ENCODE results near the gene RFXAP. TPM values are rescaled to one million over a fixed set of nuclear protein-coding genes. Genes with fewer than 3 reads are reported as not detected.

RFXAP gene
- total RNA-seq, 1 experiment from 2014 or later, result 11.5 TPM

DNA sequence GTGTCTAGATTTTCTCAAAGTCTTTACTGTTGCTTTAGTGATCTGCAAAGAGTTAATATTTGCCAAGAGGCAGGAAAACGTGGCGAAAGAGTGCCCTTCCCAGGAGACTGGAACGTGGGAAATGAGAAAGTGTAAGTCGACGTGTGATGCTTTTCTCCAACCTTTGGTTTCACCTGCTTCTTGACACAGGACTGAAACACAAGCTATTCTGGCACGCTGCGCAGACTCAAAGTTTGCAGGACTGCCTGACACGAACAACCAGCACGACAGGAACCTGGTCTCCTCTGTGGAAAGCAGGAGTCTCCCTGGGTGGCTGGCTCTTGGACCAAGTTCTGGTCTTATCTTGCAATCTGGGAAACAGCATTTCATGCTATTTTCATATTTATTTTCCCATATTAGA lies 28.6 kb downstream of the RFXAP start:
- H3K36me3 Mint-ChIP-seq (ENCODE audit: insufficient read depth, unreplicated experiment), result no peaks in the 10 kb centered on the region
- Histone ChIP-seq H3K9me3 (no peaks in the 10 kb centered on the region), H3K4me1 (no peaks in the 10 kb centered on the region), H3K4me3 (ENCODE audit: low read depth, low read length) (no peak overlapping the region), H3K36me3 (ENCODE audit: control insufficient read depth, insufficient read depth, low read length) (no peaks in the 10 kb centered on the region), H3K27me3 (replicated peaks; ENCODE audit: control insufficient read depth, insufficient read depth, low read length) (no peaks in the 10 kb centered on the region)
- POLR2A ChIA-PET, result no interaction called here
- H3K4me1 Mint-ChIP-seq (ENCODE audit: low read depth, unreplicated experiment), result no peaks in the 10 kb centered on the region
- no peak for DNase-seq
- H3K27ac Mint-ChIP-seq (ENCODE audit: unreplicated experiment), result no peak overlapping the region
- intact Hi-C loops (cut with micrococcal nuclease; ENCODE audit: unreplicated experiment), result no loop called here
- no peak overlapping the region for H3K4me3 Mint-ChIP-seq (ENCODE audit: unreplicated experiment)
- H3K9me3 Mint-ChIP-seq (ENCODE audit: unreplicated experiment), result no peaks in the 10 kb centered on the region
- no TSS peak for BruUV-seq (replicated peaks)
- H3K27me3 Mint-ChIP-seq (ENCODE audit: insufficient read depth, unreplicated experiment), result no peaks in the 10 kb centered on the region
- no peak for TF ChIP-seq CTCF (IDR thresholded peaks at IDR 0.05; ENCODE audit: insufficient read depth in 1 of 2, low read depth in 1 of 2, low read length in 1 of 2, severe bottlenecking in 1 of 2, unreplicated experiment in 1 of 2)
- CTCF ChIA-PET, result interaction anchor here (1.6 kb wide), 1 partner anchor 11 kb away, joined by 4 read pairs; no protein-coding TSS in a partner anchor

GRCh38 chr13:36848199-36848982 lies 29.4 kb downstream of the RFXAP start:
- CTCF ChIA-PET, result interaction anchor here (1.2 to 1.6 kb wide), 2 partner anchors 10 to 132 kb away, joined by 4 read pairs; no protein-coding TSS in a partner anchor

More at GRCh38 chr13:36848199-36848982, 29.4 kb downstream of the RFXAP start:
- TF ChIP-seq CTCF (IDR thresholded peaks at IDR 0.05; ENCODE audit: insufficient read depth in 1 of 2, low read depth in 1 of 2, low read length in 1 of 2, severe bottlenecking in 1 of 2, unreplicated experiment in 1 of 2), result peak in 1 of 2 experiments; percentile 2
- no peak for DNase-seq
- no peaks in the 10 kb centered on the region for H3K27me3 Mint-ChIP-seq (ENCODE audit: insufficient read depth, unreplicated experiment)
- no peaks in the 10 kb centered on the region for H3K9me3 Mint-ChIP-seq (ENCODE audit: unreplicated experiment)
- POLR2A ChIA-PET, result no interaction called here
- no peaks in the 10 kb centered on the region for H3K36me3 Mint-ChIP-seq (ENCODE audit: insufficient read depth, unreplicated experiment)
- Histone ChIP-seq H3K4me3 (ENCODE audit: low read depth, low read length) (no peak overlapping the region), H3K36me3 (ENCODE audit: control insufficient read depth, insufficient read depth, low read length) (no peaks in the 10 kb centered on the region), H3K27me3 (replicated peaks; ENCODE audit: control insufficient read depth, insufficient read depth, low read length) (no peaks in the 10 kb centered on the region), H3K4me1 (no peaks in the 10 kb centered on the region), H3K9me3 (no peaks in the 10 kb centered on the region)
- H3K27ac Mint-ChIP-seq (ENCODE audit: unreplicated experiment), result no peak overlapping the region
- no TSS peak for BruUV-seq (replicated peaks)
- H3K4me1 Mint-ChIP-seq (ENCODE audit: low read depth, unreplicated experiment), result no peaks in the 10 kb centered on the region
- H3K4me3 Mint-ChIP-seq (ENCODE audit: unreplicated experiment), result no peak overlapping the region
- intact Hi-C loops (cut with micrococcal nuclease; ENCODE audit: unreplicated experiment), result no loop called here

All from Caco-2 (cell line).